Right kidney (tissue), 1 donor: ENCODE data around the gene RREB1.

ENCODE experiments used
- DNase-seq: peaks from one replicate; pipeline ENCODE4 v3.0.0-alpha.2; 2016

The RREB1 gene

GRCh38 chr6:7194657-7195056 lies 86.9 kb downstream of the RREB1 start:
- no peak for DNase-seq

GRCh38 chr6:7195339-7196018 lies 87.7 kb downstream of the RREB1 start:
- DNase-seq, result no peak

GRCh38 chr6:7196019-7196402 lies 88.2 kb downstream of the RREB1 start:
- no peak for DNase-seq

GRCh38 chr6:7196685-7197283 lies 89.0 kb downstream of the RREB1 start:
- DNase-seq, result no peak

GRCh38 chr6:7197747-7198146 lies 90.0 kb downstream of the RREB1 start:
- no peak for DNase-seq

GRCh38 chr6:7198833-7199800 lies 91.4 kb downstream of the RREB1 start:
- no peak for DNase-seq

- DNase-seq, result no peak
Measured at GRCh38 chr6:7200598-7201443, 93.1 kb downstream of the RREB1 start.

- no peak for DNase-seq
Measured at GRCh38 chr6:7201444-7201731, 93.6 kb downstream of the RREB1 start.

GRCh38 chr6:7201732-7202541 lies 94.2 kb downstream of the RREB1 start:
- DNase-seq, result no peak

- no peak for DNase-seq
Measured at GRCh38 chr6:7202950-7203349, 95.2 kb downstream of the RREB1 start.

GRCh38 chr6:7203939-7204338 lies 96.2 kb downstream of the RREB1 start:
- no peak for DNase-seq

- DNase-seq, result no peak
Measured at GRCh38 chr6:7204726-7205125, 97.0 kb downstream of the RREB1 start.

- no peak for DNase-seq
Measured at GRCh38 chr6:7207720-7208119, 100.0 kb downstream of the RREB1 start.

- no peak for DNase-seq
Measured at GRCh38 chr6:7213416-7213815, 105.7 kb downstream of the RREB1 start.

GRCh38 chr6:7214468-7214867 lies 106.7 kb downstream of the RREB1 start:
- DNase-seq, result no peak

GRCh38 chr6:7215131-7215530 lies 107.4 kb downstream of the RREB1 start:
- DNase-seq, result no peak

GRCh38 chr6:7215798-7216231 lies 108.1 kb downstream of the RREB1 start:
- DNase-seq, result no peak

GRCh38 chr6:7216941-7217621 lies 109.3 kb downstream of the RREB1 start:
- DNase-seq, result no peak

- DNase-seq, result no peak
Measured at GRCh38 chr6:7218406-7218988, 110.7 kb downstream of the RREB1 start.

- DNase-seq, result no peak
Measured at GRCh38 chr6:7219310-7219709, 111.5 kb downstream of the RREB1 start.

GRCh38 chr6:7222197-7222596 lies 114.4 kb downstream of the RREB1 start:
- DNase-seq, result no peak
